ENCODE results near the gene GPR21. TPM values are rescaled to one million over a fixed set of nuclear protein-coding genes. Genes with fewer than 3 reads are reported as not detected.

Gene GPR21
- total RNA-seq, 1 donor from 2014 or later: not detected

DNA sequence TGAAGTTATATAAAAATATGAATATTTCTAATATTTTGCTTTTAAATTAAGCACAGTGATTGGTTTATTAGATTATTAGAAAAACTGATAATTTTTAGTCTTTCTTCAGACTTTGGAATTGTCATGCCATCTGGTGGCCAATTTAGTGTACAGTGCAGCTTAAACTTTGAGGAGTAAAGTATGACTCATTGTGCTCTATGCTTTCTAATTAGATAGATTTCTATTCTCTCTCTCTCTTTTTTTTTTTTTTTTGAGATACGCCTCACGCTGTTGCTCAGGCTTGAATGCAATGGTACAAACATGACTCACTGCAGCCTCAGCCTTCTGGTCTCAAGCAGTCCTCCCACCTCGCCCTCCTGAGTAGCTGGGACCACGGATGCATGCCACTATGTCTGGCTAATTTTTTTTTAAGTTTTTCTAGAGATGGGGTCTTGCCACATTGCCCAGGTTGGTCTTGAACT, 42.1 kb upstream of the GPR21 start:
- TF ChIP-seq, protein P1, sequence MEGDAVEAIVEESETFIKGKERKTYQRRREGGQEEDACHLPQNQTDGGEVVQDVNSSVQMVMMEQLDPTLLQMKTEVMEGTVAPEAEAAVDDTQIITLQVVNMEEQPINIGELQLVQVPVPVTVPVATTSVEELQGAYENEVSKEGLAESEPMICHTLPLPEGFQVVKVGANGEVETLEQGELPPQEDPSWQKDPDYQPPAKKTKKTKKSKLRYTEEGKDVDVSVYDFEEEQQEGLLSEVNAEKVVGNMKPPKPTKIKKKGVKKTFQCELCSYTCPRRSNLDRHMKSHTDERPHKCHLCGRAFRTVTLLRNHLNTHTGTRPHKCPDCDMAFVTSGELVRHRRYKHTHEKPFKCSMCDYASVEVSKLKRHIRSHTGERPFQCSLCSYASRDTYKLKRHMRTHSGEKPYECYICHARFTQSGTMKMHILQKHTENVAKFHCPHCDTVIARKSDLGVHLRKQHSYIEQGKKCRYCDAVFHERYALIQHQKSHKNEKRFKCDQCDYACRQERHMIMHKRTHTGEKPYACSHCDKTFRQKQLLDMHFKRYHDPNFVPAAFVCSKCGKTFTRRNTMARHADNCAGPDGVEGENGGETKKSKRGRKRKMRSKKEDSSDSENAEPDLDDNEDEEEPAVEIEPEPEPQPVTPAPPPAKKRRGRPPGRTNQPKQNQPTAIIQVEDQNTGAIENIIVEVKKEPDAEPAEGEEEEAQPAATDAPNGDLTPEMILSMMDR (IDR thresholded peaks at IDR 0.05): peak in 2 of 3 experiments; percentile 42 to 75
- TF ChIP-seq POLR2AphosphoS5 (IDR thresholded peaks at IDR 0.05; ENCODE audit: insufficient read depth in 1 of 2, low read depth in 1 of 2): peak in 1 of 2 donors; percentile 74
- no peak for TF ChIP-seq POLR2A (IDR thresholded peaks at IDR 0.05)
- Histone ChIP-seq H3K4me3 (no peak overlapping the region), H3K27me3 (no peaks in the 10 kb centered on the region), H3K27ac (no peak overlapping the region), H3K9me3 (no peaks in the 10 kb centered on the region), H3K36me3 (peaks cover 0 to 17% of the 10 kb centered on the region in 2 donors), H3K4me1 (no peaks in the 10 kb centered on the region)
- no peak for DNase-seq (ENCODE audit: extremely low spot score in 2 of 2)
- intact Hi-C loops (cut with DNase I): no loop called here

DNA sequence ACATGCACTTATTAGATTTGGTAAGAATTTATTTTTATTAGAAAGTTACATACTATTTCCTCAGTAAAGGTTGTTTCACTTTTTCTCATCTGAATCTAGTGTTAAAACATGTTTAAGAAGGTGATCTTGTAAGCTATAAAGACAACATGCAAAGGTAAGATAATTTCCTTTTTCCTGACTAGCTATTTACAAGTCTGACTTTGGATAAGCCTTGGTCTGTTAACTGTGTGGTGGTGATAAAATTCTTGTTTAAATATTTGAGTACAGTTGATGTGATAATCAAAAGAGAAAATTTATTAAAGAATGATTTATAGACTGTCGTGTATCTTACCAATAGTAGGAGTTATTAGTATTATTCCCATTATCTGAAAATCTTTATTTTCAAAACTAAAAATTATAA, 36.9 kb upstream of the GPR21 start:
- H3K27ac ChIP-seq: no peak overlapping the region
- intact Hi-C loops (cut with DNase I): no loop called here
- H3K4me3 ChIP-seq: no peak overlapping the region
- no peaks in the 10 kb centered on the region for H3K27me3 ChIP-seq
- H3K36me3 ChIP-seq: peaks cover 3 to 28% of the 10 kb centered on the region in 2 donors
- TF ChIP-seq POLR2A (IDR thresholded peaks at IDR 0.05): no peak
- TF ChIP-seq, protein P1 (IDR thresholded peaks at IDR 0.05): no peak
- no peak for TF ChIP-seq POLR2AphosphoS5 (IDR thresholded peaks at IDR 0.05; ENCODE audit: insufficient read depth in 1 of 2, low read depth in 1 of 2)
- H3K9me3 ChIP-seq: no peaks in the 10 kb centered on the region
- DNase-seq (ENCODE audit: extremely low spot score in 2 of 2): no peak
- no peaks in the 10 kb centered on the region for H3K4me1 ChIP-seq

DNA sequence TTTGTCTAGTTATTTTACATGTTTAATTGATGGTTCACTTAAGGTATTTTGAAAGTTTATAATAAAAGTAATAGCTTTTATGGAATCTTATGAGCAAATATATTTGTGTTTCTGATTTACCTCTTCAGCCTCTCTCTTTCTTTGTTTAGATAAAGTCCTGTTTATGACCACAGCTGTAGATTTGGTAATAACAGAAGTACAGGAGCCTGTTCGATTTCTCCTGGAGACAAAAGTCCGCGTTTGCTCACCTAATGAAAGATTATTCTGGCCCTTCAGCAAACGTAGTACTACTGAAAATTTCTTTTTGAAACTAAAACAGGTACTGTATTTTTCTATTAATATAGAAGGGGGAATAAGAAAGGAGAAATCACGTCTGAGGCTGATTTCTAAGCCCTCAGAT, 35.0 kb upstream of the GPR21 start:
- Histone ChIP-seq H3K27me3 (no peaks in the 10 kb centered on the region), H3K36me3 (peaks cover 3 to 28% of the 10 kb centered on the region in 2 donors), H3K27ac (no peak overlapping the region), H3K4me3 (no peak overlapping the region), H3K4me1 (no peaks in the 10 kb centered on the region), H3K9me3 (no peaks in the 10 kb centered on the region)
- TF ChIP-seq, protein P1 (IDR thresholded peaks at IDR 0.05): no peak
- no peak for TF ChIP-seq POLR2AphosphoS5 (IDR thresholded peaks at IDR 0.05; ENCODE audit: insufficient read depth in 1 of 2, low read depth in 1 of 2)
- TF ChIP-seq POLR2A (IDR thresholded peaks at IDR 0.05): no peak
- intact Hi-C loops (cut with DNase I): no loop called here
- DNase-seq (ENCODE audit: extremely low spot score in 2 of 2): no peak

DNA sequence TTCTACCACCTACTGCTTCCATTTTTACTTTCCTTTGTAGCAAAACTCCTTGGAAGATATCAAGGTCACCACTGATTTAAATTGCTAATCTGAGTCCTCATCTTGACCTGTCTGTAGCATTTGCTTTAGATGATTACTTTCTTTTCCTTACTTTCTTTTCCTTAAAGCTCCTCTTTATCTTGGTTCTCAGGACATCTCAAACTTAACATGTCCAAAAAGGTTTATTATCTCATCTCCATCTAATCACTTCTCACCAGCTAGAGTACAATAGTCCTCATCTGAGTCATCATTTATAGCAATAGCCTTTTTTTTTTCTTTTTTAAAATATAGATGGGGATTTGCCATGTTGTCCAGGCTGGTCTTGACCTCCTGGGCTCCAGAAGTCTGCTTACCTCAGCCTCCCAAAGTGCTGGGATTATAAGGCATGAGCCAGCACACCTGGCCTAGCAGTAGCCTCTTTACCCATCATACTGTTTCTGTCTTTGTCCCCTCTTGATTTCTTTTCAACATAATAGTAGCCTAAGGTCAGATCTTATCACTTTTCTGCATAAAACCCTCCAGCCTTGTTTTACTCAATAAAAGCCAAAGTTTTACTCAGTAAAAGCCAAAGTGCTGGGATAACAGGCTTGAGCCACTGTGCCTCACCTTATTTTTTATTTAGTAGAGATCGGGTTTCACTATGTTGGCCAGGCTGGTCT, 32.9 kb upstream of the GPR21 start:
- H3K27ac ChIP-seq: no peak overlapping the region
- intact Hi-C loops (cut with DNase I): no loop called here
- TF ChIP-seq POLR2A (IDR thresholded peaks at IDR 0.05): no peak
- no peaks in the 10 kb centered on the region for H3K4me1 ChIP-seq
- H3K4me3 ChIP-seq: no peak overlapping the region
- H3K9me3 ChIP-seq: no peaks in the 10 kb centered on the region
- no peaks in the 10 kb centered on the region for H3K27me3 ChIP-seq
- peaks cover 3 to 28% of the 10 kb centered on the region in 2 donors for H3K36me3 ChIP-seq
- no peak for DNase-seq (ENCODE audit: extremely low spot score in 2 of 2)

DNA sequence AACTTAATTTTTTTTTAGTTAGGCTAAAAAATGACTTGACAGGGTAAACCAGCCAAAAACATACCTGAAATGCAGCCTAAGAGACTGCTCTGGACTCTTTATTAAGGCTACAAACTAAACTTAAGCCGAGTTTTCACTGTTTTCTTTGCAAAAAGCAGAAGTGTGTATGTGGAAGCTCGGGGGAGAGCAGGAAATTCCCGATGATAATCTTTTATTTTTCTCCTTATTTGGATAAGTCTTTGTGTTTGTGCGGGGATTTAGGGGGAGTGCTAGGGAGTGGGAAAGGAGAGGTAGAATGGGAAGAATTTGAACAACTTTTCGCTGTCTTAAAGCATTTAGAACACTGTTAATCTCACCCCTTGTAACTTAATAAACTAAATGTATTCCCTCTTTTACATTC, 30.7 kb upstream of the GPR21 start:
- TF ChIP-seq, protein P1 (IDR thresholded peaks at IDR 0.05): no peak
- TF ChIP-seq POLR2AphosphoS5 (IDR thresholded peaks at IDR 0.05; ENCODE audit: insufficient read depth in 1 of 2, low read depth in 1 of 2) (no peak), POLR2A (IDR thresholded peaks at IDR 0.05) (no peak)
- Histone ChIP-seq H3K4me3 (no peak overlapping the region), H3K27ac (peak overlapping the region; percentile 24), H3K27me3 (no peaks in the 10 kb centered on the region), H3K4me1 (no peaks in the 10 kb centered on the region), H3K36me3 (peaks cover 3 to 29% of the 10 kb centered on the region in 2 donors), H3K9me3 (no peaks in the 10 kb centered on the region)
- DNase-seq (ENCODE audit: extremely low spot score in 2 of 2): no peak
- intact Hi-C loops (cut with DNase I): no loop called here
